Measurements from ENCODE around the gene RASD1.

The RASD1 gene

GRCh38 chr17:17526369-17526768 lies 30.2 kb upstream of the RASD1 start:
- no peak for DNase-seq

GRCh38 chr17:17525956-17526355 lies 29.8 kb upstream of the RASD1 start:
- DNase-seq: no peak

GRCh38 chr17:17525311-17525710 lies 29.1 kb upstream of the RASD1 start:
- no peak for DNase-seq

- no peak for DNase-seq
These were observed 27.7 kb upstream of the RASD1 start for GRCh38 chr17:17523731-17524490.

GRCh38 chr17:17523001-17523730 lies 27.0 kb upstream of the RASD1 start:
- no peak for DNase-seq

- no peak for DNase-seq
These were observed 24.5 kb upstream of the RASD1 start for GRCh38 chr17:17520599-17521232.

- no peak for DNase-seq
These were observed 23.7 kb upstream of the RASD1 start for GRCh38 chr17:17519886-17520285.

- DNase-seq: no peak
These were observed 22.8 kb upstream of the RASD1 start for GRCh38 chr17:17518951-17519350.

GRCh38 chr17:17518014-17518413 lies 21.8 kb upstream of the RASD1 start:
- DNase-seq: no peak

GRCh38 chr17:17516941-17517720 lies 20.9 kb upstream of the RASD1 start:
- no peak for DNase-seq

- no peak for DNase-seq
These were observed 20.0 kb upstream of the RASD1 start for GRCh38 chr17:17515934-17516930.

- DNase-seq: no peak
These were observed 19.1 kb upstream of the RASD1 start for GRCh38 chr17:17514993-17515933.

GRCh38 chr17:17514361-17514992 lies 18.3 kb upstream of the RASD1 start:
- DNase-seq: no peak

- no peak for DNase-seq
These were observed 17.4 kb upstream of the RASD1 start for GRCh38 chr17:17513626-17514025.

- no peak for DNase-seq
These were observed 16.7 kb upstream of the RASD1 start for GRCh38 chr17:17512866-17513265.

GRCh38 chr17:17511881-17512858 lies 16.0 kb upstream of the RASD1 start:
- peak; percentile 71 for DNase-seq

GRCh38 chr17:17511293-17511741 lies 15.1 kb upstream of the RASD1 start:
- DNase-seq: peak; percentile 10

GRCh38 chr17:17510456-17511292 lies 14.5 kb upstream of the RASD1 start:
- peak; percentile 18 for DNase-seq
